Stimulated activated naive CD4-positive, alpha-beta T cell treated with Interleukin-2 at 50 U/mL for 16 hours (primary cell): ENCODE measurements around the gene PTPRE.
A peak's percentile ranks its signal among the peaks of the same experiment; 100 is the strongest.

Source experiments
- DNase-seq: peaks from one replicate; lab custom pipeline; 2025; lab: John Stamatoyannopoulos, UW

PTPRE gene

GRCh38 chr10:127906548-127907377, at the start of gene PTPRE:
TSS of gene PTPRE (plus strand) at chr10:127907103. CDS start at chr10:128040882, 133,779 bp downstream.
- peak; percentile 61 for DNase-seq

- no peak for DNase-seq
Observed at GRCh38 chr10:127860592-127860991, 46.3 kb upstream of the PTPRE start.

- no peak for DNase-seq
Observed at GRCh38 chr10:127863231-127863825, 43.6 kb upstream of the PTPRE start.

- no peak for DNase-seq
Observed at GRCh38 chr10:127866276-127867013, 40.5 kb upstream of the PTPRE start.

GRCh38 chr10:127867805-127868204, 39.1 kb upstream of the PTPRE start:
- no peak for DNase-seq

- DNase-seq: no peak
Observed at GRCh38 chr10:127869329-127869728, 37.6 kb upstream of the PTPRE start.

GRCh38 chr10:127871631-127872010, 35.3 kb upstream of the PTPRE start:
- DNase-seq: no peak

GRCh38 chr10:127872011-127872761, 34.7 kb upstream of the PTPRE start:
- no peak for DNase-seq

GRCh38 chr10:127872871-127873600, 33.9 kb upstream of the PTPRE start:
- no peak for DNase-seq

- no peak for DNase-seq
Observed at GRCh38 chr10:127873901-127874470, 32.9 kb upstream of the PTPRE start.

GRCh38 chr10:127874671-127875448, 32.0 kb upstream of the PTPRE start:
- DNase-seq: no peak

- DNase-seq: no peak
Observed at GRCh38 chr10:127875449-127875765, 31.5 kb upstream of the PTPRE start.

- no peak for DNase-seq
Observed at GRCh38 chr10:127875916-127876315, 31.0 kb upstream of the PTPRE start.

- DNase-seq: no peak
Observed at GRCh38 chr10:127877116-127877515, 29.8 kb upstream of the PTPRE start.

GRCh38 chr10:127877699-127878098, 29.2 kb upstream of the PTPRE start:
- no peak for DNase-seq

- DNase-seq: no peak
Observed at GRCh38 chr10:127878475-127879055, 28.3 kb upstream of the PTPRE start.

GRCh38 chr10:127880557-127880956, 26.3 kb upstream of the PTPRE start:
- no peak for DNase-seq

GRCh38 chr10:127881262-127881661, 25.6 kb upstream of the PTPRE start:
- DNase-seq: no peak

- no peak for DNase-seq
Observed at GRCh38 chr10:127882391-127882790, 24.5 kb upstream of the PTPRE start.

- DNase-seq: no peak
Observed at GRCh38 chr10:127882801-127883459, 24.0 kb upstream of the PTPRE start.
